NCI-H2081 treated with DMSO at 0.1 percent for 48 hours (cell line): ENCODE measurements around the gene CAPN14.

Source experiments
- DNase-seq: peaks from one replicate; lab custom pipeline; 2025; lab: John Stamatoyannopoulos, UW

The CAPN14 gene

GRCh38 chr2:31227110-31227509, 9.8 kb upstream of the CAPN14 start:
- no peak for DNase-seq

GRCh38 chr2:31226266-31226665, 9.0 kb upstream of the CAPN14 start:
- DNase-seq = no peak

GRCh38 chr2:31223749-31224148, 6.4 kb upstream of the CAPN14 start:
- no peak for DNase-seq

- no peak for DNase-seq
Measured at GRCh38 chr2:31223026-31223425, 5.7 kb upstream of the CAPN14 start.

- DNase-seq = no peak
Measured at GRCh38 chr2:31222071-31222470, 4.8 kb upstream of the CAPN14 start.

GRCh38 chr2:31221544-31221943, 4.2 kb upstream of the CAPN14 start:
- no peak for DNase-seq

- no peak for DNase-seq
Measured at GRCh38 chr2:31219131-31219969, 2.0 kb upstream of the CAPN14 start.

- DNase-seq = no peak
Measured at GRCh38 chr2:31216734-31217133, 581 bp downstream of the CAPN14 start.

- no peak for DNase-seq
Measured at GRCh38 chr2:31214444-31214915, 2.8 kb downstream of the CAPN14 start.

GRCh38 chr2:31213601-31214443, 3.5 kb downstream of the CAPN14 start:
- DNase-seq = no peak

GRCh38 chr2:31212659-31213600, 4.4 kb downstream of the CAPN14 start:
- DNase-seq = no peak

GRCh38 chr2:31208240-31208639, 9.1 kb downstream of the CAPN14 start:
- no peak for DNase-seq

GRCh38 chr2:31207790-31208189, 9.5 kb downstream of the CAPN14 start:
- no peak for DNase-seq

GRCh38 chr2:31205613-31206012, 11.7 kb downstream of the CAPN14 start:
- no peak for DNase-seq

- no peak for DNase-seq
Measured at GRCh38 chr2:31205186-31205585, 12.1 kb downstream of the CAPN14 start.

GRCh38 chr2:31204783-31205182, 12.5 kb downstream of the CAPN14 start:
- DNase-seq = no peak

- DNase-seq = no peak
Measured at GRCh38 chr2:31203916-31204315, 13.4 kb downstream of the CAPN14 start.

GRCh38 chr2:31202833-31203232, 14.5 kb downstream of the CAPN14 start:
- DNase-seq = no peak

- no peak for DNase-seq
Measured at GRCh38 chr2:31202041-31202440, 15.3 kb downstream of the CAPN14 start.

GRCh38 chr2:31200972-31201371, 16.3 kb downstream of the CAPN14 start:
- no peak for DNase-seq

GRCh38 chr2:31199206-31199605, 18.1 kb downstream of the CAPN14 start:
- no peak for DNase-seq

GRCh38 chr2:31197669-31198068, 19.6 kb downstream of the CAPN14 start:
- no peak for DNase-seq
